Suppressor macrophage (primary cell): Measurements from ENCODE around the gene TRIM17.
"Not testable (repeated sequence)": the region's sequence is repeated elsewhere in the genome, so short reads cannot be mapped to it uniquely, and the experiment has no call there.

Experiments
- DNase-seq, 4 experiments: peaks; one replicate each; pipeline ENCODE4 v3.0.0-alpha.2; 2020 to 2022

Gene TRIM17

DNA sequence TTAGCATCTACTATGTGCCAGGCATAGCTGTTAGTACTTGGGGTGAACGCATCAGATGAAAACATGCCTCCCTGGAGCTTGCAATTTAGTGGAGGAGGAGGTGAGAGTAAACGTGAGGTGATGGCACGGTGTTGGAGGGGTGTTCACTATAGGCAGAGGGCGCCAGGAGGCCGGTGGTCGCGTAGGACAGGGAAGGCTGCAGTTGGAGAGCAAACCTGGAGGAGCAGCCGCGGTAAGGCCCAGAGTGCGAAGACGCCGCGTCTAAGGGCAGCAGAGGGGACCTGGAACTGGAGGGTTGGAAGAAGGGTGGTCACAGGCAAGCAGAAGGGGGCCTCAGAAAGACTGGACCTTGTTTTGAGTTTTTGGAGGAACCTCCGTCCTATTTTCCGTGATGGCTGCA, 30.2 kb upstream of the TRIM17 start:
- no peak for DNase-seq

DNA sequence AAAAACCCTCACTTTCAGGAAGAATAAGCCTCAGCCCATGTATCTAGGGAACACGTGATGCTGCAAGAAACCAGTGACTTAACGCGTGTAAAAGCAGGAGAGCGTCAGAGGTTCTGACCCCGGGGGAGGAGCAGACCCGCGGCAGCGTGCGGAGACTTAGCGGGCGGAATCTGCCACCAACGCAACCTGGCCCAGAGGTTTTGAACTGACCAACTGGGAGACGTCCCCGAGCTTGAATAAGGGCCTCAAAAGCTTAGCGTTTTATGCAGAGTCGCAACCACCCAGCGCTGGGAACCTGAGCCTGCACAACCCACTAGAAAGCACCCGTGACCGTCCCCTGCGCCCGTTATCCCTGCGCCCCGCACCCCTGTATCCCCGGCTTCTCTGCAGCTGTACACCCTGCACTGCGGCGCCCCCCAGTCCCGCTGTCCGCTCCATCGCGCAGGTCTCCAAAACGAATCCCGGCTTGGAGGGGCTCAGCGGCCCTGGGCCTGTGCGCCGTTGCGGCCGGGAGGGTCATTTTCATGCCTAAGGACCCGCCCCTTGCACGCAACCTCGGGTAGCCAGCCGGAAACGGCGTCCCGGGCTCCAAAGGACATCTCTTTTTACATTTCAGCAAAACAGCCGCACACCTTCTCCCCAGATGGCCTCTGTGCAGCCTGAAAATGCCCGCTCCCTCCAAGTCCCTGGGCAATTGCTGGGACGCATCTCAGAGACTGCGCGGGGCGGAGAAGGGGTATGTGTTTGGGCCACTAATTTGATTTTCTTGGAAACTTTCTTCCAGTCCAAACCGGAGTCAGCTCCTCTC, 29.4 kb upstream of the TRIM17 start:
- DNase-seq: peak; percentile 68 to 80 (median 75)

DNA sequence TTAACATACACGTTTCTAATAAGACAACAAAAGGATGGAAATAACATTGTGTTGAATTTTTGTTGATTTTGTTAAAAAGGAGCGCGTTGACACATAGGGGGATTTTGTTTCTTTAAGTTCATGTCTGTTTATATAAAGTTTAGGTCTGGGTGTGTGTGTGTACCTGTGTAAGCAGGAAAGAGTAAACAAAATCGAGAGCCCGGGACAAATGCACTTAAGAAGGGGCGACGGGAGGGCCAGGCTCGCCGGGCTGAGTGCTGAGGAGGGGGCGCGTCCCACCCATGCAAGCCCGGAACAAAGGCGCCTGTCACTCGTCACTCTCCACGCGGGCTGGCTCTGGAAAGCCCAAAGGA, 28.8 kb upstream of the TRIM17 start:
- DNase-seq: no peak

DNA sequence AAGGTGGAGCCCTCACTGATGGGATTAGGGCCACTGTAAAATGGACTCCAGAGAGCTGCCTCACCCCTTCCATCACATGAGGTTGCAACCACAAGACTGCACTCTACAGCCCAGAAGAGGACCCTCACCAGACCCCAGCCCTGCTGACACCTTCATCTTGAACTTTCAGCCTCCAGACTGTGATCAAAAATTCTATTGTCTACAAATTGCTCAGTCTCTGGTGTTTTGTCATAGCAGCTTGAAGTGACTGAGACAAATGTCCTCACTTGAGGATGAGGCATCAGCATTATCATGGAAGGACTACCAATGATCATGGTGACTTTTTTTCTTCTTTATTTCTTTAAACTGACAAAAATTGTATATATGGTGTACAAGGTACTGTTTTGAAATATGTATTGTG, 26.7 kb upstream of the TRIM17 start:
- no peak for DNase-seq

DNA sequence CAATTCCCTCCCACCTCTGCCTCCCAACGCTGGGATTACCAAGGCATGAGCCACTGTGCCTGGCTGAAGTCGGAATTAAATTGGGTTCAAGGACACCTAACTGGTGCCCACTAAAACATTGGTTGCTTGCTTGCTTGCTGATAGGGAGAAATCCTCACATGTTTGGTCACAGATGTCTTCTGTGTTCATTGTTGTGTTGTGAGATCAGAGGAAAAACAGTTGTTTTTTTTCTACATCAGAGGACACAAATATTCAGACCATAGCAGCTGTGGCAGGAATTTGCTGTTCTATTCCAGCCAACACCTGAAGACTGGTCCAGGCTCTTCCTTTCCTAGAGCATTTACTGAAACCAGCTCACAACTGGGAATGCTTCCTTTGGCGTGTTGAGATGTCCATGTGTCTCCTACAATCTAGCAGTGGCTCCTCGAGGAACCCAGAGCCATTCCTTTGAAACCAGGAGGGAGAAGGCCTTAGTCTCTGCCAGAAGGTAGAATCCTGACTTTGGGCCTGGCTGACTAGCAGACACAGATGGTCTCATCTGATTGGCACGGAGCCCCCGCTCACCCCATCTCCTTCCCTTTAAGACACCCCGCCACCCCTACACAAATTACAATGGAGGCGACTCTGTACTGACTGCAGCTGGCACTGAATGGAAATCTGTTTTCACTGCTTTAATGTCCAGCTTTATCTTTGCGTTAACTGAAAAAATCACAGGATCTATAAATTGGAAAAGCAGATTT, 24.3 kb upstream of the TRIM17 start:
- no peak for DNase-seq

DNA sequence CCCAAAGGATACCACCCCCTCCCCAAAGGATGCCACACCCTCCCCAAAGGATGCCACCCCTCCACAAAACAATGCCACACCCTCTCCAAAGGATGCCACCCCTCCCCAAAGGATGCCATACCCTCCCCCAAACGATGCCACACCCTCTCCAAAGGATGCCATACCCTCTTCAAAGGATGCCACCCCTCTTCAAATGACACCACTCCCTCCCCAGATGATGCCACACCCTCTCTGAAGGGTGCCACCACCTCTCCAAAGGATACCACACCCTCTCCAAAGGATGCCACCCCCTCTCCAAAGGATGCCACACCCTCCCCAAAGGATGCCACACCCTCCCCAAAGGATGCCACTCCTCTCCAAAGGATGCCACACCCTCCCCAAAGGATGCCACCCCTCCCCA, 21.6 kb upstream of the TRIM17 start:
- no peak for DNase-seq

DNA sequence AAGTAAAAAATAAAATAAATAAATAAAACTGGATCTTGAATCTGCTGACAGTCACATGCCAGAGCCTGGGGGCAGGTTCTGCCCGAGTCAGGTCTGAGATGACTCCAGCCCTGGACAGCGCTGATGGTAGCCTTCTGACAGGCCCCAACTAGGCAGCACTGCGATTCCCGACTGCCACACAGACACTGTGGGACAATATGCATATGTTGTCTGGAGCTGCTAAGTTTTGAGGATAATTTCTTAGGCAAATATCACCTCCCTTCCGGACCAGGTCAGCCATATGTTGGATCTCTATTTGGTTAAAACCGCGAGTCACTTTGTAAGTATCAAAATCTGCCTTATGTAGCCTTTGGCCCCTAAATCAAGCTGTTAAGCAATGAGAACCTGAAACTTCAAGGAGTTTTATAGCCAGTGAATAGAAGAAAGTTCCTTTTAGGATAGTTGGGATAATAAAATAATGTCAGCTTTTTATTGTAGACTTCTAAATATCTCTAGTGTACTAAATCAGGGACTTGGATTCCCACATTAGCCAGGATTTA, 20.8 kb upstream of the TRIM17 start:
- no peak for DNase-seq

DNA sequence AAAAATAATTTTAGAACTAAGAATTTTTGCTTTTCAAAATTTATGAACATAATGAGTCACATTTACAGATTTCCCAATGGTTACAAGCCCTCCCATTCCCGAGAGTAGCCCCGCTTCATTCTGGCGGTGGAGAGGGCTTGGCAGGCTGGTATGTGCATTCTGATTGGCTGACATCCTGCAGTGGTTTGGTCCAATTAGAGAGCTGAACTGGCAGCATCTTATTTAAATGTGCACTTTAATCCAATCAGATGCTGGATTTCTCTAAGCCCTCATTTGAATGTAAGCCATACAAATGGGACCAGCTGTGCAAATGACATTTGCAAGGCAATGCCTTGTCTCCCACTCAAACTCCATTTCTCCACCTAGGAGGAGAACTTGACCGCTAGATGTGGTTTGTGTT, 18.0 kb upstream of the TRIM17 start:
- no peak for DNase-seq

DNA sequence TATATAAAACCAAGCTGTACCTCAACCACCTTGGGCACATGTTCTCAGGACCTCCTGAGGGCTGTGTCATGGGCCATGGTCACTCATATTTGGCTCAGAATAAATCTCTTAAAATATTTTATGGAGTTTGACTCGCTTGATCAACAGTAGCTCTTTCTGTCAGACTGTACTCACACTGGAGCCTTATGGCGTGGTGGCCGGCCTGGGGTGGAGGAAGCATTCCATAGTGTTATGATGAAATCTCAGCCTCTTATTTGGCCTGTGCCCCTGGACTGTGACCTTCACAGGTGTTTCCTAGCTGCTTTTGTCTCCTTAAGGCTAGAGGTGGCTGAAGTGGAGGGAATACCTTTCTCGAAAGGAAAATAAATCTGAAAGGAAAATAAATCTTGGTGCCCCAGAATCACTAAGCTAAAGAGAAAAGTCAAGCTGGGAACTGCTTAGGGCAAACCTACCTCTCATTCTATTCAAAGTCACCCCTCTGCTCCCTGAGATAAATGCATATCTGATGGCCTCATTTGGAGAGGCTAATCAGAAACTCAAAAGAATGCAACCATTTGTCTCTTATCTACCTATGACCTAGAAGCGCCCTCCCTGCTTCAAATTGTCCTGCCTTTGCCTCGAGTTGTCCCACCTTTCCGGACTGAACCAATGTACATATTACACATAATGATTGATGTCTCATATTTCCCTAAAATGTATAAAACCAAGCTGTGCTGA, 16.8 kb upstream of the TRIM17 start:
- not testable (repeated sequence) for DNase-seq

DNA sequence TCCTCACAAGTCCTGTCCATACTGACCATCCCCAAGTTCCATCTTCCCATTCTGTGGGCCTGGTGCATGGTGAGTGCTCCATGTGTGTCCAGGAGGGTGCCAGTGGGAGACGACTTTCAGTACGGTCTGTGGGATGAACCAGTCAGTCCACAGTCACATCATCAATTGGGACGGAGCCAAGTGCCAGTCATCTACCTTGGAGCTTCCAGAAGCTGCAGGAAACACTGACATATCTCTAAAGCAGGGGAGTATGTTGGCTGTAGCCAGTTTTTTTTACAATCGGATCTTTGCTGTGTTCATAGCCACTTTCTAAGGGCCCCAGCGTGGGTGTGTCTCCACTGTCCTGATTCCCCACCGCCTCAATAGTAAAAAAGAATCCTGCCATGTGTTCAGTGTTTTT, 13.6 kb upstream of the TRIM17 start:
- no peak for DNase-seq

DNA sequence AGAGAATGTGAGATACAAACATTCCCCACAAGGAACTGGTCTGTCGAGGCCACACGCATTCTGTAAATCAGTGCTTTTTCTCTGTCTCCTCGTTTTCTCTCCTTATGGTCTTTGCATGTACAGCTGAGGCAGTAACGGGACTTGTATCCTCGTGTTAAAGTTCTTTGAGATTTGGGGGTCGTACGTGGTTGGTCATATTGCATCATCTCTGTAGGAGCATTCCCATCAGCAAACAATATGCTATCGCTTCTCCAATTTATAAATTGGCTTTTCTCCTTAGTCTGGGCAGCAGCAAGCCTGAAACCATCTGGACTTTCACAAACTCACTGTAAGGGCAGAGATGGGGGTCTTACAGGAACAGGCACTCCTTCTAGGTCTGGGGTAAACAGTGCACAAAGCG, 13.0 kb upstream of the TRIM17 start:
- DNase-seq: no peak

DNA sequence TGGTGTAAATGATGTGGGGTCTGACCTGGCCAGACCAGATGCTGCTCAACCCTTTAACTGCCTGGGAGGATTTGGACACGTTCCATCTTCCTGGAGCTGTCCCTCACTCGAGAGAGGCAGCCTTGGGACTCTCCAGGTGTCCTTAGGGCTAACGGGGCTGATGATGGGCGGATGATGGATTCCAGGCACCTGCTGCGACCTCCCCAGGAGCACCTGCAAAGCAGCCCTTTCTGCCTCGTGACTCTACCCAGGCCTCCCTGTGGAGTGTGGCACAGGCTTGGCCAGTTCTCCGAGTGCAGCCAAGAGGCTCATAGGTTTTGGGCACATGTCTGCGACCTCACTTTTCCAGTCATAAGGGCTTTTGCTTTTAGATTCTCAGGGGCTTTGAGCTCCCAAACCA, 12.3 kb upstream of the TRIM17 start:
- no peak for DNase-seq

DNA sequence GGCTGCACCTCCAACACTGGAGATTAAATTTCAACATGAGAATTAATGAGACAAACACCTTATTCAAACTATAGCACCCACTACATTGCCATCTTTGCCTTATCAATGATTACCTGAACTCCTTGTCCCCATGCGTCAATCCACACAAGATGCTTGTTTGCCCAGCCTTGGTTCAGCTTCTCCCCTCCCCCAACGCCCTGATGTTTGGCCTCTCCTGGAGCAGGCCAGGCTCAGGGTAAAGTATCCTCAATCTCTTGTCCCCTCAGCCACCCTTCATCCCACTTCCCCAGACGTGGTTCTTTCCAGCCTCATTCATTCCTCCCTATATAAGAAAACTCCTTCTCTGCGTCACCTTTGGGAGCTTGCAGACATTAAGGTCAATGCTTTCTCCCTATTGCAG, 11.8 kb upstream of the TRIM17 start:
- no peak for DNase-seq

DNA sequence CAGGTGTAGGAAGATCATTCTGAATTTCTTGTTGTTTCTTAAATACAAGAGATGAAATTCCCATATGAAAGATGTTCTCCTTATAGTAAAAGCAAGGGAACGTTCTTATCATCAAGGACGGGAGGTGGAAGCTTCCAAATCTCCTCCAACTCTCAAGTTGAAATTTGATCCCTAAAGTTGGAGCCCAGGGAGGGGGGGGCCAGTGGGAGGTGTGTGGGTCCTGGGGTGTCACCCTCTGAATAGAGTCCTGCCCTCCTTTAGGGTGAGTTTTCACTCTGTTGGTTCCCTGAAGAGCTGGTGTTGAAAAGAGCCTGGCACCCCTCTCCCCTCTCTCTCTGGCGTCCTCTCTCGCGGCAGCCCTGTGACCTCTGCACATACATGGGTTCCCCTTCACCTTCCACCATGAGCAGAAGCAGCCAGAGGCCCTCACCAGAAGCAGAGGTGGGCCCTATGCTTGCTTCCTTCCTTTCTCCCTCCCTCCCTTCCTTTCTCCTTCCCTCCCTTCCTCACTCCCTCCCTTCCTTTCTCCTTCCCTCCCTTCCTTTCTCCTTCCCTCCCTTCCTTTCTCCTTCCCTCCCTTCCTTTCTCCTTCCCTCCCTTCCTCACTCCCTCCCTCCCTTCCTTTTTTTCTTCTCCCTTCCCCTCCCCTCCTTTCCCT, 10.0 kb upstream of the TRIM17 start:
- DNase-seq: no peak

DNA sequence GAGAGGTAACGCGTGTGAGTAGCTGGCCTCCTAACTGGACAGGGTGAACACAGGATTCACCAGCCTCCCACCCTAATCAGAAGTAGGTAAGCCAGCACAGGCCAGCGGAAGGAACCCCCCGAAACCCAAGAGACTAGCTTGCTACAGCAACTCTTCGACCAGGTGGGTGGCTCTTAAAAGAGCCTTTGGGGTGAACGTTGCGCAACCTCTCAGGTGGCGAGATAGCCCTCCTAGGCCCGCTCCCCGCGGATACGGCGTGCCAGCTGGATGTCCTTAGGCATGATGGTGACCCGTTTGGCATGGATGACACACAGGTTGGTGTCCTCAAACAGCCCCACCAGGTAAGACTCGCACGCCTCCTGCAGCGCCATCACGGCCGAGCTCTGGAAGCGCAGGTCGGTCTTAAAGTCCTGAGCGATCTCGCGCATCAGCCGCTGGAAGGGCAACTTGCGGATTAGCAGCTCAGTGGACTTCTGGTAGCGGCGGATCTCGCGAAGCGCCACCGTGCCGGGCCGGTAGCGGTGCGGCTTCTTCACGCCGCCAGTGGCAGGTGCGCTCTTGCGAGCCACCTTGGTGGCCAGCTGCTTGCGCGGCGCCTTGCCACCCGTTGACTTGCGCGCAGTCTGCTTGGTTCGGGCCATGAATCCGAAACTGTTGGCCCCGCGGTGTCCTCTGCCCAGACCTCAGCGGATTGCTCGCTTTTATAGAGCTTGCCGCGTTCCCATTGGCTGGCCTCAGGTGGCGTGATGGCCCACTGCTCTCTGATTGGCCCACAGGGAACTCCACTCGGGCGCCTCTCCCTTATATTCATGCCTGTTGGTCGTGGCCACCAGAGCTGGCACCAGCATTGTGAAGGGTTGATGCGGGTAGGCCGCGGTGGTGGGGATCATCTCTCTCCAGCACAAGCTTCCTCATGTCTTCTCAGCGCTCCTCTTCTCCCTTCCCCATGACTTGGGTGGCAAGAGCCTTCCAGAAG, 8.3 kb upstream of the TRIM17 start:
- no peak for DNase-seq

DNA sequence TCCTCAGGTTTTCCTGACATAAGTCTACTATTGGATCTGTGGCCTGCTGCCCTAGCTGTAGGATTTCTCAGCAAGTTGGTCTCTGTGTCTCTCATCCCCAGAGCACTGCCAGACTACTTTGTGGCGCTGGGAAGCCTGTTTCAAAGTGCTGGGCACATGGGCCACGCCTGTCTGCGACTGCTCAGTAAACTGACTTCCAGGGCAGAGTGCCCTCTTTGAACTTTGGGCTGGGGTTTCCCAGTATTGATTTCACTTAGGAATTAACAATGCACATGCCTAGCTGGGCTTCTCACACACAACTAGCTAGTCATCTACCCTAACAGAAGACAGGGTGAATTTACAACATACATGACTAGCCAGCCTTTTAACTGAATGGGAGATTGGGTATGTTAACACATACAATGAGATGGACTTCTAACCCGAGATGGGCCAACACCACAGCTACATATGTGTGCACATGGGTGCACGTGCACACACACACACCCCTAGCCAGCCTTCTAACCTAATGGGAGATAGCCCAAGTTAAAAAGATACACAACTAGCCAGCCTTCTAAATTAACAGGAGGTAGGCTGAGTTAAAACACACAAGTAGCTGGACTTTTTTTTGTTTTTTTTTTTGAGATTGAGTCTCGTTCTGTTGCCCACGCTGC, 6.9 kb upstream of the TRIM17 start:
- DNase-seq: no peak

DNA sequence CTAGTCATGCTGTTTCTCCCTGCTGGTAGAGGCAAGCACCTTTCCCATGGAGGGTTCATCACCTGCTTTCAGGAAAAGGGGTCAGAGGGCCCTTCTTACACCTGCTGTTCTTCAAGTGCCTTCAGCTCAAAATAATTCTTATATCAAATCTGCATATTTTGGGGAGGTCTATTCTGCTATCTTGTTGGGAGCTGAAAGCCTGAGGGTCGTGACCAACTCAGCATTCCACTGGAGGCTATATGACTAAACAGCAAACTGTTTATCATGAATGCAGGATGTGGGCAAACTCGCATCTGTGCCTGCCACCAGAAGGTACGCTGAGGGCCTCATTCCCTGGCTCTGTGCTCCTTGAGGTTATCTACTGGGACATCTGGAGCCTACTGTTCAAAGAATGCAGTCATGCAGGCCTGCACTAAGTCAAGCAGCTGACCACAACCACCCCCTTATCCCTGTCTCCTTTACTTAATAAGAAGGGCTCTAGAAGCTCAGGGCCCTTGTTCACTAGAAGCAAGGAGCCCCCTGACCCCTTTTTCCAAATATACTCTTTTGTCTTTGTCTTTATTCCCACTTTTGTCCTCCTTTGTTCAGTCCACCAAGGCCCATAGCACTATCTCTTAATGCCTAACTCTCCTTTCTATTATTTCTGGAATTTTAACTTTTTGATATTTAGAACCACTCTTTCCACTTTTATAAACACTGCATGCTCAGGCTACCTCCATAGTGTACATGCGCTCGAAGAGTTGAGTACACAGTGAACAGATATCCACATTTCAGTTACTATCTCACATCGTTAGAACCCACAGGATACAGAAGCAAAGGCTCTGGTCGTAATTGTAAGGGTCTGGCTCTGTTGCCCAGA, 4.5 kb upstream of the TRIM17 start:
- DNase-seq: no peak

DNA sequence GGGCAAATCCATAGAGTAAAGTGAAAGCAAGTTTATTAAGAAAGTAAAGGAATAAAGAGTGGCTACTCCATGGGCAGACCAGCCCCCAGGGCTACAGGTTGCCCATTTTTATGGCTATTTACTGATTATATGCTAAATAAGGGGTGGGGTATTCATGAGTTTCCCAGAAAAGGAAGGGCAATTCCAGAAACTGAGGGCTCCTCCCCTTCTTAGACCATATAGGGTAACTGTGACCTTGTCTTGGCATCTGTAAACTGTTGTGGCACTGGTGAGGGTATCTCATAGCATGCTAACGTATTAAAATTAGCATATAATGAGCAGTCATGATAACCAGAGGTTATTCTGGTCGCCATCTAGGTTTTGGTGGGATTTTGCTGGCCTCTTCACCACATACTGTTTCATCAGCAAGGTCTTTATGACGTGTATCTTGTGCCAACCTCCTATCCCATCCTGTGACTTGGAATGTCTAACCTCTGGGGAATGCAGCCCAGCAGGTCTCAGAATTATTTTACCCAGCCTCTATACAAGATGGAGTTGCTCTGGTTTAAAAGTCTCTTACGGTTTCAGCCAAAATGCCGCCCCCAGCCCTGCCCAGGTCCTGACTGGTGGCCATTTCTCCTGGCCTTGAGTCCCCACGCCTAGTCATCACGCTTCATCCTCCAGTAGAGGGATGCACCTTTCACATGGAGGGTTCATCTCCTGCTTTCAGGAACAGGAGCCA, 982 bp upstream of the TRIM17 start:
- DNase-seq: no peak

DNA sequence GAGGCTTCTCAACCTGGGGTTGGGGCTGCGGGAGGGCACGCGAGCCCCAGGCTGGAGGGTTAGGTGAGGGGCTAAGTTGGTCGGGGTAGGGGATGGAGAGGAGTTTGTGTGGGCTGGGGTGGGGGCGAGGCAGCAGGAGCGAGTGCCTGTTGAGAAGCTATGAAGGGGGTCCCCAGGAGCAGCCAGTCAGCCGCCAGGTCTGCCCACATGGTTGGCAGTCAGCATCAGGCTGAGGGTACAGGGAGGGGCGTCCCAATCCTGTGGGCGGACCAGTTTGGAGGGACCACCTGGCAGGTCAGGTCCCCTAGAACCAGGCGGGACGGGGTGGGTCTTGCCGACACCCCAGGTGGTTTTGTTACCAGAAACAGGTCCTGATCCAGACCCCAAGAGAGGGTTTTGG, 400 bp upstream of the TRIM17 start:
- no peak for DNase-seq

DNA sequence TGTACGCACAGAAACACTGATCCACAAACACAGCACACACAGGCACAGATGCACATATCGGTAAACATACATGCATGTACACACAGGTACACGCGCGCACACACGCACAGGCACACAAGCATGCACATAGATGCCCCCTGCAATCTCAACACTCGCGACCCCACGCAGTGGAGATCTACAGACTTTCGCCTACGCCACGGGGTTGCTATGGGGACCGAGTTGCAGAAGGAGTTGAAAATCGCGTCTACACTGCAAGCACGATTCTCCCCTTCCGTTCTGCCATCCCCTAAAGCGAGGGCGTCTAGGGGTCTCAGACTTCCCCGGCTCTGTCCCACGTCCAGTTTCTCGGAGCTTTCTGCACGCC, 826 bp downstream of the TRIM17 start:
- peak in 1 of 4 experiments; percentile 15 for DNase-seq
